Breast epithelium (tissue), 4 donors: ENCODE data around the gene ERGIC3. TPM values are rescaled to one million over a fixed set of nuclear protein-coding genes. Genes with fewer than 3 reads are reported as not detected.

Experiments used
- DNase-seq, 2 donors: peaks; one replicate each; pipeline ENCODE4 v3.0.0-alpha.2; 2019; ENCODE audit warnings: low spot score in 2 of 2
- H3K27ac ChIP-seq, 2 donors: fragments of 200-600 bp; sonication (generic) in 1 of 2; one replicate each; pipeline ENCODE4 v1.5.1; 2016 to 2019; ENCODE audit warnings: mild to moderate bottlenecking in 1 of 2
- H3K27me3 ChIP-seq, 2 donors: fragments of 200-600 bp; sonication (generic) in 1 of 2; one replicate each; pipeline versions ENCODE4 v1.5.1 to v1.6.0; 2017 to 2019; ENCODE audit warnings: control low read depth in 1 of 2, mild to moderate bottlenecking in 1 of 2
- H3K36me3 ChIP-seq: fragments of 200-600 bp; one replicate; pipeline ENCODE4 v1.5.1; 2019
- H3K4me1 ChIP-seq, 2 donors: fragments of 200-600 bp; sonication (generic); one replicate each; pipeline ENCODE4 v1.5.1; 2016 to 2019; ENCODE audit warnings: control low read depth in 1 of 2
- H3K4me3 ChIP-seq, 3 donors: fragments of 200-600 bp; sonication (generic); 1 replicate in 2 of 3; 2 replicates in 1 of 3; pipeline ENCODE4 v1.5.1; 2016 to 2019; ENCODE audit warnings: mild to moderate bottlenecking in 3 of 3, moderate library complexity in 2 of 3
- H3K9me3 ChIP-seq, 2 donors: fragments of 200-600 bp; sonication (generic) in 1 of 2; one replicate each; pipeline ENCODE4 v1.5.1; 2016 to 2019; ENCODE audit warnings: control low read depth in 1 of 2
- CTCF ChIP-seq, 3 donors: fragments of 450-650 bp; IDR thresholded peaks; one replicate each; pipeline ENCODE4 v1.5.1; 2016 to 2017; ENCODE audit warnings: antibody characterized with exemption in 3 of 3, mild to moderate bottlenecking in 3 of 3, moderate library complexity in 3 of 3
- POLR2A ChIP-seq: fragments of 450-650 bp; IDR thresholded peaks from one replicate; pipeline ENCODE4 v1.6.1; 2016; ENCODE audit warnings: antibody characterized with exemption, mild to moderate bottlenecking, moderate library complexity
- POLR2AphosphoS5 ChIP-seq, 3 donors: sonication (generic); formaldehyde crosslinking; IDR thresholded peaks; one replicate each; pipeline ENCODE4 v1.6.1; 2017; ENCODE audit warnings: antibody characterized with exemption in 3 of 3
- intact Hi-C: fragments of 100-400 bp; cut with DNase I; formaldehyde crosslinking; loops from one replicate; pipeline ENCODE4 v1.15.1; 2023; ENCODE audit warnings: low total_unique reads
- total RNA-seq, 3 donors: library from RNA; depleted of rRNA; stranded (reverse); fragments of >200 nt; gene quantifications; one replicate each; pipeline ENCODE4 v1.1.0, GENCODE V29; 2016

Gene ERGIC3
- total RNA-seq, 3 donors from 2014 or later, result 221 to 243 (median 239) TPM

DNA sequence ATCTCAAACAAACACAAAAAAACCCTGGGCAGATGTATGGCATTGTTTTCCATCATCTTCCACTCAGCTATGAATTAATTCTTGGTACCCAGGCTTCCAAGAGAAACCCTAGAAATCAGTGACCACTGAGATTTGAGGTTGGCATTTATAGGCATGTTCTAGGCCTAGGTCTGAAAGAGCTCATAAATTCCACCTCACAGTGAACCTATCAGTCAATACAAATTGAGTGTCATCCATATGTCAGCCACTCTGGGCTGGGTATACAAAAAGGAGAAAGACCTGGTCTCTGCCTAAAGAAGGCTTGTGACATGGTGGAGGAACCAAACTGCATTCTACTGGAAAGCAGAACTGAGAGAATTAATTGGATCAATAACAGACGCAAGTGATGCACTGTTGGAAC, 42.6 kb upstream of the ERGIC3 start:
- intact Hi-C loops, result no loop called here
- no peak for DNase-seq
- Histone ChIP-seq H3K4me1 (peaks cover 0 to 3% of the 10 kb centered on the region in 2 donors), H3K27ac (no peak overlapping the region), H3K27me3 (no peaks in the 10 kb centered on the region), H3K9me3 (no peaks in the 10 kb centered on the region), H3K36me3 (no peaks in the 10 kb centered on the region), H3K4me3 (no peak overlapping the region)
- TF ChIP-seq POLR2A (no peak), CTCF (IDR thresholded peaks at IDR 0.05) (no peak), POLR2AphosphoS5 (IDR thresholded peaks at IDR 0.05) (no peak)

DNA sequence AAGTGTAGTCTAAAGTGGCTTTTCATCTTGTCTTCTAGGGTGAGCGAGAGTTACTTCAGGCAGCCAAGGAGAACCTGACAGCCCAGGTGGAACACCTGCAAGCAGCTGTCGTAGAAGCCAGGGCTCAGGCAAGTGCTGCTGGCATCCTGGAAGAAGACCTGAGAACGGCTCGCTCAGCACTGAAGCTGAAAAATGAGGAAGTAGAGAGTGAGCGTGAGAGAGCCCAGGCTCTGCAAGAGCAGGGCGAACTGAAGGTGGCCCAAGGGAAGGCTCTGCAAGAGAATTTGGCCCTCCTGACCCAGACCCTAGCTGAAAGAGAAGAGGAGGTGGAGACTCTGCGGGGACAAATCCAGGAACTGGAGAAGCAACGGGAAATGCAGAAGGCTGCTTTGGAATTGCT, 39.5 kb upstream of the ERGIC3 start:
- Histone ChIP-seq H3K27me3 (no peaks in the 10 kb centered on the region), H3K4me1 (peaks cover 0 to 1% of the 10 kb centered on the region in 2 donors), H3K27ac (no peak overlapping the region), H3K9me3 (no peaks in the 10 kb centered on the region), H3K4me3 (no peak overlapping the region), H3K36me3 (no peaks in the 10 kb centered on the region)
- intact Hi-C loops, result no loop called here
- DNase-seq, result no peak
- TF ChIP-seq POLR2A (no peak), POLR2AphosphoS5 (IDR thresholded peaks at IDR 0.05) (no peak), CTCF (IDR thresholded peaks at IDR 0.05) (no peak)

GRCh38 chr20:35503281-35503680, 38.6 kb upstream of the ERGIC3 start:
- no peaks in the 10 kb centered on the region for H3K27me3 ChIP-seq
- H3K4me1 ChIP-seq, result no peaks in the 10 kb centered on the region
- intact Hi-C loops, result no loop called here
- H3K4me3 ChIP-seq, result no peak overlapping the region
- no peaks in the 10 kb centered on the region for H3K9me3 ChIP-seq
- no peak overlapping the region for H3K27ac ChIP-seq
- TF ChIP-seq CTCF (IDR thresholded peaks at IDR 0.05) (no peak), POLR2AphosphoS5 (IDR thresholded peaks at IDR 0.05) (no peak), POLR2A (no peak)
- no peak for DNase-seq
- no peaks in the 10 kb centered on the region for H3K36me3 ChIP-seq

DNA sequence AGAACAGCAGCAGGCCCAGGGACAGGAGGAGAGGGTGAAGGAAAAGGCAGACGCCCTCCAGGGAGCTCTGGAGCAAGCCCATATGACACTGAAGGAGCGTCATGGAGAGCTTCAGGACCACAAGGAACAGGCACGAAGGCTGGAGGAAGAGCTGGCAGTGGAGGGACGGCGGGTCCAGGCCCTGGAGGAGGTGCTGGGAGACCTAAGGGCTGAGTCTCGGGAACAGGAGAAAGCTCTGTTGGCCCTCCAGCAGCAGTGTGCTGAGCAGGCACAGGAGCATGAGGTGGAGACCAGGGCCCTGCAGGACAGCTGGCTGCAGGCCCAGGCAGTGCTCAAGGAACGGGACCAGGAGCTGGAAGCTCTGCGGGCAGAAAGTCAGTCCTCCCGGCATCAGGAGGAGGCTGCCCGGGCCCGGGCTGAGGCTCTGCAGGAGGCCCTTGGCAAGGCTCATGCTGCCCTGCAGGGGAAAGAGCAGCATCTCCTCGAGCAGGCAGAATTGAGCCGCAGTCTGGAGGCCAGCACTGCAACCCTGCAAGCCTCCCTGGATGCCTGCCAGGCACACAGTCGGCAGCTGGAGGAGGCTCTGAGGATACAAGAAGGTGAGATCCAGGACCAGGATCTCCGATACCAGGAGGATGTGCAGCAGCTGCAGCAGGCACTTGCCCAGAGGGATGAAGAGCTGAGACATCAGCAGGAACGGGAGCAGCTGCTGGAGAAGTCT, 37.9 kb upstream of the ERGIC3 start:
- no peaks in the 10 kb centered on the region for H3K4me1 ChIP-seq
- intact Hi-C loops, result no loop called here
- no peak overlapping the region for H3K4me3 ChIP-seq
- no peak for TF ChIP-seq POLR2AphosphoS5 (IDR thresholded peaks at IDR 0.05)
- TF ChIP-seq POLR2A, result no peak
- no peak for TF ChIP-seq CTCF (IDR thresholded peaks at IDR 0.05)
- no peaks in the 10 kb centered on the region for H3K27me3 ChIP-seq
- no peak overlapping the region for H3K27ac ChIP-seq
- no peaks in the 10 kb centered on the region for H3K36me3 ChIP-seq
- H3K9me3 ChIP-seq, result no peaks in the 10 kb centered on the region
- DNase-seq, result no peak

DNA sequence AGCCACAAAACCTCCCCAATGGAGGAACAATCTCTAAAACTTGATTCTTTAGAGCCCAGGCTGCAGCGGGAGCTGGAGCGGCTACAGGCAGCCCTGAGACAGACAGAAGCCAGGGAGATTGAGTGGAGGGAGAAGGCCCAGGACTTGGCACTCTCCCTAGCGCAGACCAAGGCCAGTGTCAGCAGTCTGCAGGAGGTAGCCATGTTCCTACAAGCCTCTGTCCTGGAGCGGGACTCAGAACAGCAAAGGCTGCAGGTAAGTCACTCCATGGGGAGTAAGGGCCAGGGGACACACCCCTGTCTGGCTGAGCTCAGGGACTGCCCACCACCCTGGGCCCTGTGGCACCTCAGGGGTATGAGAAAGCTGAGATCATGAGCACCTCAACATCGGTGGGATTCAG, 37.1 kb upstream of the ERGIC3 start:
- H3K27ac ChIP-seq, result no peak overlapping the region
- no peak for TF ChIP-seq POLR2A
- TF ChIP-seq POLR2AphosphoS5 (IDR thresholded peaks at IDR 0.05), result no peak
- TF ChIP-seq CTCF (IDR thresholded peaks at IDR 0.05), result no peak
- no peaks in the 10 kb centered on the region for H3K4me1 ChIP-seq
- H3K36me3 ChIP-seq, result no peaks in the 10 kb centered on the region
- intact Hi-C loops, result no loop called here
- no peaks in the 10 kb centered on the region for H3K9me3 ChIP-seq
- DNase-seq, result no peak
- H3K27me3 ChIP-seq, result no peaks in the 10 kb centered on the region
- H3K4me3 ChIP-seq, result no peak overlapping the region
